ENCODE data around the gene TMEM175.

The TMEM175 gene

GRCh38 chr4:909131-909571 lies 23.1 kb upstream of the TMEM175 start:
- DNase-seq (ENCODE audit: extremely low spot score) = no peak
- TF ChIP-seq, protein P1, sequence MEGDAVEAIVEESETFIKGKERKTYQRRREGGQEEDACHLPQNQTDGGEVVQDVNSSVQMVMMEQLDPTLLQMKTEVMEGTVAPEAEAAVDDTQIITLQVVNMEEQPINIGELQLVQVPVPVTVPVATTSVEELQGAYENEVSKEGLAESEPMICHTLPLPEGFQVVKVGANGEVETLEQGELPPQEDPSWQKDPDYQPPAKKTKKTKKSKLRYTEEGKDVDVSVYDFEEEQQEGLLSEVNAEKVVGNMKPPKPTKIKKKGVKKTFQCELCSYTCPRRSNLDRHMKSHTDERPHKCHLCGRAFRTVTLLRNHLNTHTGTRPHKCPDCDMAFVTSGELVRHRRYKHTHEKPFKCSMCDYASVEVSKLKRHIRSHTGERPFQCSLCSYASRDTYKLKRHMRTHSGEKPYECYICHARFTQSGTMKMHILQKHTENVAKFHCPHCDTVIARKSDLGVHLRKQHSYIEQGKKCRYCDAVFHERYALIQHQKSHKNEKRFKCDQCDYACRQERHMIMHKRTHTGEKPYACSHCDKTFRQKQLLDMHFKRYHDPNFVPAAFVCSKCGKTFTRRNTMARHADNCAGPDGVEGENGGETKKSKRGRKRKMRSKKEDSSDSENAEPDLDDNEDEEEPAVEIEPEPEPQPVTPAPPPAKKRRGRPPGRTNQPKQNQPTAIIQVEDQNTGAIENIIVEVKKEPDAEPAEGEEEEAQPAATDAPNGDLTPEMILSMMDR (IDR thresholded peaks at IDR 0.05; ENCODE audit: control extremely low read depth, extremely low read depth, low read depth, missing control alignments) = no peak
- POLR2A ChIA-PET = no interaction called here
- CTCF ChIA-PET = interaction anchor here (0.7 kb wide), 1 partner anchor 23 kb away, joined by 3 read pairs; the partner anchor contains the start of genes GAK and TMEM175

DNA sequence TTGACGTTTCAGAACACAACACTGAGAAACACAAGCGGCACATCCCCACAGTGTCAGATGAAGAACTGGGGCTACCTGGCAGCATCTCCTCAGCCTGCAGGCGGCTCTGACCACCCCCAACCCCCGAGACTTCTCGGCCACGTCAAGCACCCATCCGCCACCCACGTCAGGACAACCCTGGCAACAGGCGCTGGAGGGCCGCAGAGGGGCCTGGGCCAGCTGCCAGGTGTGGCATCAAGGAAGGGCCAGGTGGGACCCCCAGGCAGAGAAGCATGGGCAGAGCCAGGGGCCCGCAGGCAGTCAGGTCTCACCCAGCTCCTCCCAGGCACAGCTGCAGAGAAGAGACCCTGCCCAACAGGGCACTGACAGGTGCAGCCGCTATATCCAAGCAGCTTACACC lies 22.4 kb upstream of the TMEM175 start:
- CTCF ChIA-PET = interaction anchor here (0.7 kb wide), 1 partner anchor 23 kb away, joined by 3 read pairs; the partner anchor contains the start of genes GAK and TMEM175
- DNase-seq (ENCODE audit: extremely low spot score) = no peak
- TF ChIP-seq, protein P1 (IDR thresholded peaks at IDR 0.05; ENCODE audit: control extremely low read depth, extremely low read depth, low read depth, missing control alignments) = no peak
- POLR2A ChIA-PET = no interaction called here

GRCh38 chr4:910366-911091 lies 21.7 kb upstream of the TMEM175 start:
- ChIA-PET CTCF (no interaction called here), POLR2A (no interaction called here)
- no peak for DNase-seq (ENCODE audit: extremely low spot score)
- TF ChIP-seq, protein P1 (IDR thresholded peaks at IDR 0.05; ENCODE audit: control extremely low read depth, extremely low read depth, low read depth, missing control alignments) = no peak

DNA sequence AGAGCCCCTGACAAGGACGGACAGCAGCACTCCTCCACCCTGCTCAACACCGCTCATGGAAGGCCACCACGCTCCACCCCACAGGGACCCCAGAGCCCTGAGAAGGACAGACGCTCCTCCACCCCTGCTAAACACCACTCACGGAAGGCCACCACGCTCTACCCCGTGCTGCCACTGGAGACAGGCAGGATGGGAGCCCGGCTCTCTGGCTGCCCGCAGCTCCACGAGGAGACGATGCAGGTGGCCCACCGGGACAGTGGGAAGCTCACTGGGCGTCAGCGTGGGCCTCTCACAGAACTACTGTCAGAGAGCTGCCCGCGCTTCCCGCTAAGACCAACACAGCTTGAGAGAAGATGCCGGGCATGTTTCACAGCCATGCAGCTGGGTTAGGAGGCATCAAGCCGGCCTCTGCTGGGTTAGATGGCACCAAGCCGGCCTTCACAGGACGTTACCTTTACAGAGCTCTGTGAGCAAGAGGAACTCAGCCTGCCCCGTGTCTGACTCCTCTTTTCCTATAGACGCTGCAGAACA lies 21.0 kb upstream of the TMEM175 start:
- POLR2A ChIA-PET = no interaction called here
- TF ChIP-seq, protein P1 (IDR thresholded peaks at IDR 0.05; ENCODE audit: control extremely low read depth, extremely low read depth, low read depth, missing control alignments) = no peak
- CTCF ChIA-PET = no interaction called here
- DNase-seq (ENCODE audit: extremely low spot score) = no peak

- no peak for DNase-seq (ENCODE audit: extremely low spot score)
- TF ChIP-seq, protein P1 (IDR thresholded peaks at IDR 0.05; ENCODE audit: control extremely low read depth, extremely low read depth, low read depth, missing control alignments) = no peak
- POLR2A ChIA-PET = no interaction called here
- CTCF ChIA-PET = interaction anchor here (1.8 kb wide), 1 partner anchor 10 kb away, joined by 5 read pairs; no protein-coding TSS in a partner anchor
Observed at GRCh38 chr4:911871-912490, 20.3 kb upstream of the TMEM175 start.

DNA sequence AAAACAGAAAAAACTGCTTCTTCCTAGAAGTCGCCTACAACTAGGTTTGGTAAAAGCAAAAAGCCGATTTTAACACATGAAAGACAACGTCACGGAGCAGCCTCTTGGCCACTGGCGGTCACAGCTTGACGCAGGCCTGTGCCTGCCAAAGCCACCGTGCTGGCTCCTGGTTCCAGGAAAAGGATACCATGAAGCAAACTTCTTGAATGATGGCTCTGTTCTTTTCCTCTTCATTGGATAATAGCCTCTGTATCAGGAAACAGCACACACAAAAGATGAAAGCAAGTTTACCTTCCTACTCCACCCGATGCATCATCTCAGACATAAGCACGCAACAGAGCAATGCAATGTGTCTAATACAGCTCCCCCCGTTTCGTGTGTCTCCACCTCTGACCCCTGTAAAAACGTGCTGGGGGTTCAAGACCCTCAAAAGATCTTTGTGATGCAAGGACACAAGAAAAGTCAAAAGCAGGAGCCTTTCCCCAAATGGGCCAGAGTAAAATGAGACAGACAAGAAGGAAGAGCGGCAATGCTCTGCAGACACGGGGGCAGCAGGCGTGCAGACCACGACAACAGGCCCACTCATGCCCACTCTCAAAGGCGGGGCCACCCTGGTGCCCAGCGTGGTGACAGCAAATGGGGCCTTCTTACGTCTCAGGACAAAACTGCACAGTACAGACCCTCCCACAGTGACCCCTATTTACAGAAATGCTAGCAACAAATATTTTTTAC lies 19.5 kb upstream of the TMEM175 start:
- ChIA-PET POLR2A (no interaction called here), CTCF (interaction anchor here (1.8 kb wide), 1 partner anchor 9 kb away, joined by 5 read pairs; no protein-coding TSS in a partner anchor)

More for the DNA sequence above, 19.5 kb upstream of the TMEM175 start:
- DNase-seq (ENCODE audit: extremely low spot score) = no peak
- TF ChIP-seq, protein P1 (IDR thresholded peaks at IDR 0.05; ENCODE audit: control extremely low read depth, extremely low read depth, low read depth, missing control alignments) = no peak
